Astrocyte (in vitro differentiated cells and primary cell): ENCODE results near the gene RPAP2. TPM values are rescaled to one million over a fixed set of nuclear protein-coding genes. Genes with fewer than 3 reads are reported as not detected.

Experiments
- DNase-seq: peaks from one replicate; pipeline ENCODE4 v3.0.0-alpha.2; 2010; ENCODE audit warnings: low read depth
- FAIRE-seq: peaks from 2 replicates; lab custom pipeline; 2011; peaks lifted over from hg19 to GRCh38; lab: Jason Lieb, UNC
- H2AFZ ChIP-seq: 2 replicates; pipeline ENCODE4 v1.6.0; 2012; ENCODE audit warnings: low read depth, low read length, inconsistent platforms
- H3K27ac ChIP-seq: 2 replicates; pipeline ENCODE4 v1.5.1; 2011; ENCODE audit warnings: low read depth, low read length, inconsistent platforms
- H3K27me3 ChIP-seq: 2 replicates; pipeline ENCODE4 v1.6.0; 2011; ENCODE audit warnings: low read length, inconsistent platforms; ENCODE audit not compliant: insufficient read depth
- H3K36me3 ChIP-seq: 2 replicates; pipeline ENCODE4 v1.5.1; 2011; ENCODE audit warnings: low read length, inconsistent platforms; ENCODE audit not compliant: insufficient read depth
- H3K4me1 ChIP-seq: 2 replicates; pipeline ENCODE4 v1.5.1; 2011; ENCODE audit warnings: low read length, inconsistent platforms; ENCODE audit not compliant: insufficient read depth
- H3K4me2 ChIP-seq: 2 replicates; pipeline ENCODE4 v1.6.0; 2012; ENCODE audit warnings: low read length, inconsistent platforms
- H3K4me3 ChIP-seq: 2 replicates; pipeline ENCODE4 v1.5.1; 2011; ENCODE audit warnings: low read depth, mild to moderate bottlenecking, low read length, inconsistent platforms; ENCODE audit not compliant: insufficient read depth
- H3K79me2 ChIP-seq: 2 replicates; pipeline ENCODE4 v1.6.0; 2012; ENCODE audit warnings: mild to moderate bottlenecking, low read length, inconsistent platforms; ENCODE audit not compliant: insufficient read depth
- H3K9ac ChIP-seq: 2 replicates; pipeline ENCODE4 v1.6.0; 2012; ENCODE audit warnings: mild to moderate bottlenecking, low read length, inconsistent platforms
- H3K9me3 ChIP-seq: 2 replicates; pipeline ENCODE4 v1.5.1; 2012; ENCODE audit warnings: low read depth, mild to moderate bottlenecking, low read length, inconsistent platforms; ENCODE audit not compliant: insufficient read depth
- H4K20me1 ChIP-seq: 2 replicates; pipeline ENCODE4 v1.6.0; 2012; ENCODE audit warnings: low read length, inconsistent platforms; ENCODE audit not compliant: insufficient read depth
- H3K27ac Mint-ChIP-seq: one replicate; pipeline ENCODE4 v1.8.0; 2021; ENCODE audit warnings: mild to moderate bottlenecking, mixed read lengths; ENCODE audit not compliant: unreplicated experiment
- H3K27me3 Mint-ChIP-seq: one replicate; pipeline ENCODE4 v1.8.0; 2021; ENCODE audit warnings: low read depth, mixed read lengths; ENCODE audit not compliant: unreplicated experiment
- H3K36me3 Mint-ChIP-seq: one replicate; pipeline ENCODE4 v1.8.0; 2021; ENCODE audit warnings: low read depth, mixed read lengths; ENCODE audit not compliant: unreplicated experiment
- H3K4me1 Mint-ChIP-seq: one replicate; pipeline ENCODE4 v1.8.0; 2021; ENCODE audit warnings: low read depth, mixed read lengths; ENCODE audit not compliant: unreplicated experiment
- H3K4me3 Mint-ChIP-seq: one replicate; pipeline ENCODE4 v1.8.0; 2021; ENCODE audit warnings: mild to moderate bottlenecking, moderate library complexity, mixed read lengths; ENCODE audit not compliant: unreplicated experiment
- H3K9me3 Mint-ChIP-seq: one replicate; pipeline ENCODE4 v1.8.0; 2021; ENCODE audit warnings: mild to moderate bottlenecking, mixed read lengths; ENCODE audit not compliant: unreplicated experiment
- EZH2 ChIP-seq: IDR thresholded peaks from 2 replicates; pipeline ENCODE4 v1.6.1; 2012; ENCODE audit warnings: mild to moderate bottlenecking, low read length, inconsistent platforms; ENCODE audit not compliant: insufficient read depth
- total RNA-seq: library from RNA; stranded (reverse); gene quantifications from 2 replicates; pipeline ENCODE4 v1.2.1, GENCODE V29; 2021
- TF ChIP-seq, protein P1 (sequence below): IDR thresholded peaks from 2 replicates; pipeline ENCODE4 v1.5.1; 2011; ENCODE audit warnings: low read depth, mild to moderate bottlenecking, inconsistent platforms, low read length, moderate library complexity; ENCODE audit not compliant: insufficient read depth

The RPAP2 gene
- total RNA-seq, 1 donor from 2014 or later = 23.0 TPM

DNA sequence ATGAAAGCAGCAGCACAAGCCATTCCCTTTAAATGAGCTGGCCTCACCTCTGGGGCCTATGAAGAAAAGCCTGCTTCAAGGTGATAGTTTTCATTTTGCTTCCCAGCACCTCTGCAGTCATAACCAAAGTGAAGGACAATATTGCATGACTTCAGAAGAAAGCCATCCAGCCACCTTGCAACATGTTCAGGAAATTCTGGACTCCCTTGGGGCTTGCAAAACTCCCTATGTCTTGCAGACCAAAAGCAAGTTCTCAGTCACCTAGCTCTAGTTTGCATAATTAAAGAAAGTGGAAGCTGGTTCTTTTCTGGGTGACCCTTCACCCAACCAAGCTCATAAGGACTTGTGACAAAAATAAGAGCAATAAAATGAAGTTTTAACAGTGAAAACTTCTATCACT lies 100.2 kb downstream of the RPAP2 start:
- FAIRE-seq (no peak), DNase-seq (no peak)
- no peaks in the 10 kb centered on the region for H3K36me3 Mint-ChIP-seq
- Histone ChIP-seq H3K4me2 (no peak overlapping the region), H4K20me1 (no peaks in the 10 kb centered on the region), H3K4me3 (no peak overlapping the region), H3K27me3 (no peaks in the 10 kb centered on the region), H3K4me1 (no peaks in the 10 kb centered on the region), H3K36me3 (no peaks in the 10 kb centered on the region), H3K27ac (no peak overlapping the region), H3K9ac (no peak overlapping the region), H2AFZ (no peak overlapping the region), H3K79me2 (no peaks in the 10 kb centered on the region), H3K9me3 (peaks cover 8% of the 10 kb centered on the region)
- no peaks in the 10 kb centered on the region for H3K27me3 Mint-ChIP-seq
- no peak overlapping the region for H3K4me3 Mint-ChIP-seq
- no peak for TF ChIP-seq EZH2
- TF ChIP-seq, protein P1, sequence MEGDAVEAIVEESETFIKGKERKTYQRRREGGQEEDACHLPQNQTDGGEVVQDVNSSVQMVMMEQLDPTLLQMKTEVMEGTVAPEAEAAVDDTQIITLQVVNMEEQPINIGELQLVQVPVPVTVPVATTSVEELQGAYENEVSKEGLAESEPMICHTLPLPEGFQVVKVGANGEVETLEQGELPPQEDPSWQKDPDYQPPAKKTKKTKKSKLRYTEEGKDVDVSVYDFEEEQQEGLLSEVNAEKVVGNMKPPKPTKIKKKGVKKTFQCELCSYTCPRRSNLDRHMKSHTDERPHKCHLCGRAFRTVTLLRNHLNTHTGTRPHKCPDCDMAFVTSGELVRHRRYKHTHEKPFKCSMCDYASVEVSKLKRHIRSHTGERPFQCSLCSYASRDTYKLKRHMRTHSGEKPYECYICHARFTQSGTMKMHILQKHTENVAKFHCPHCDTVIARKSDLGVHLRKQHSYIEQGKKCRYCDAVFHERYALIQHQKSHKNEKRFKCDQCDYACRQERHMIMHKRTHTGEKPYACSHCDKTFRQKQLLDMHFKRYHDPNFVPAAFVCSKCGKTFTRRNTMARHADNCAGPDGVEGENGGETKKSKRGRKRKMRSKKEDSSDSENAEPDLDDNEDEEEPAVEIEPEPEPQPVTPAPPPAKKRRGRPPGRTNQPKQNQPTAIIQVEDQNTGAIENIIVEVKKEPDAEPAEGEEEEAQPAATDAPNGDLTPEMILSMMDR = no peak
- peaks cover 6% of the 10 kb centered on the region for H3K9me3 Mint-ChIP-seq
- no peaks in the 10 kb centered on the region for H3K4me1 Mint-ChIP-seq
- H3K27ac Mint-ChIP-seq = no peak overlapping the region

DNA sequence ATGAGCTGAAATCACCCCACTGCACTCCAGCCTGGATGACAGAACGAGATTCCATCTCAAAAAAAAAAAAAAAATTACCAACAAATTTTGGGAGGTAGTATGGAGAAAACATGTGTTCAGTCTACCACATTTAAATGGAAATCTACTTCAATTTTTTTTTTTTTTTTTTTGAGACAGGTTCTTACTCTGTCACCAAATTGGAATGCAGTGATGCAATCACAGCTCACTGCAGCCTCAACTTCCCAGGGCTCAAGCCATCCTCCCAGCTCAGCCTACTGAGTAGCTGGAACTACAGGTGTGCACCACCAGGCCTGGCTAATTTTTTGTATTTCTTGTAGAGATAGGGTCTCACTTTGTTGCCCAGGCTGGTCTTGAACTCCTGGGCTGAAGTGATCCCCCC lies 105.8 kb downstream of the RPAP2 start:
- Mint-ChIP-seq H3K4me3 (no peak overlapping the region), H3K9me3 (peaks cover 10% of the 10 kb centered on the region), H3K4me1 (peaks cover 7% of the 10 kb centered on the region), H3K36me3 (no peaks in the 10 kb centered on the region), H3K27ac (no peak overlapping the region), H3K27me3 (peaks cover 6% of the 10 kb centered on the region)
- no peaks in the 10 kb centered on the region for H3K4me1 ChIP-seq
- H3K79me2 ChIP-seq = no peaks in the 10 kb centered on the region
- peaks cover 8% of the 10 kb centered on the region for H3K9me3 ChIP-seq
- H3K4me2 ChIP-seq = no peak overlapping the region
- H4K20me1 ChIP-seq = no peaks in the 10 kb centered on the region
- H3K36me3 ChIP-seq = no peaks in the 10 kb centered on the region
- no peak overlapping the region for H3K9ac ChIP-seq
- FAIRE-seq = no peak
- DNase-seq = peak; percentile 34
- no peak overlapping the region for H3K27ac ChIP-seq
- H2AFZ ChIP-seq = no peak overlapping the region
- H3K4me3 ChIP-seq = no peak overlapping the region
- TF ChIP-seq, protein P1 = no peak
- TF ChIP-seq EZH2 = no peak
- no peaks in the 10 kb centered on the region for H3K27me3 ChIP-seq

DNA sequence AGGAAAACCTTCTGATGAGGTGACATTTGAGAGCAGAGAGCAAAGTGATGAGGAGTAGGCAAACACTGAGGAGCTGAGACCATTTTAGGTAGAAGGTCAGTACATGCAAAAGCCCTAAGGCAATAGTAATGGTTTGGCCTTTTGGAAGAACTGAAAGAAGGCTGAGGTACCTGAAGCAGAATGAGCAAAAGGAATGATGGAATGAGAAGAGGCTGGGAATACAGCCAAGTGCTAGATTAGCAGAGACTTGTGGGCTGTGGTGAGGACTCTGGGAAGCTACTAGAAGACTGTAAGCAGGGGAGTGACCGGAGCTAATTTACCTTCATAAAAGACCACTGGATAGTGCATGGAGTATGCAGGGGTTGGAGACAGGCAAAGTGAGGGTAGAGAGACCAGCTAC lies 110.0 kb downstream of the RPAP2 start:
- Histone ChIP-seq H3K4me2 (no peak overlapping the region), H3K79me2 (no peaks in the 10 kb centered on the region), H4K20me1 (no peaks in the 10 kb centered on the region), H3K4me1 (no peaks in the 10 kb centered on the region), H2AFZ (no peak overlapping the region), H3K9ac (no peak overlapping the region), H3K4me3 (no peak overlapping the region), H3K27ac (no peak overlapping the region), H3K9me3 (no peaks in the 10 kb centered on the region), H3K27me3 (no peaks in the 10 kb centered on the region), H3K36me3 (no peaks in the 10 kb centered on the region)
- Mint-ChIP-seq H3K36me3 (no peaks in the 10 kb centered on the region), H3K27me3 (peaks cover 6% of the 10 kb centered on the region), H3K27ac (no peak overlapping the region), H3K9me3 (peaks cover 8% of the 10 kb centered on the region), H3K4me3 (no peak overlapping the region), H3K4me1 (peaks cover 15% of the 10 kb centered on the region)
- no peak for FAIRE-seq
- TF ChIP-seq, protein P1 = no peak
- no peak for TF ChIP-seq EZH2
- DNase-seq = peak; percentile 83
